GM21447 (cell line): Measurements from ENCODE around the gene ZBTB44.
A peak's percentile ranks its signal among the peaks of the same experiment; 100 is the strongest.
"Not testable (repeated sequence)": the region's sequence is repeated elsewhere in the genome, so short reads cannot be mapped to it uniquely, and the experiment has no call there.

Source experiments
- ATAC-seq: cut with Tn5 transposase; IDR thresholded peaks from one replicate; pipeline ENCODE4 v1.9.1; 2021; ENCODE audit not compliant: unreplicated experiment

Gene ZBTB44

DNA sequence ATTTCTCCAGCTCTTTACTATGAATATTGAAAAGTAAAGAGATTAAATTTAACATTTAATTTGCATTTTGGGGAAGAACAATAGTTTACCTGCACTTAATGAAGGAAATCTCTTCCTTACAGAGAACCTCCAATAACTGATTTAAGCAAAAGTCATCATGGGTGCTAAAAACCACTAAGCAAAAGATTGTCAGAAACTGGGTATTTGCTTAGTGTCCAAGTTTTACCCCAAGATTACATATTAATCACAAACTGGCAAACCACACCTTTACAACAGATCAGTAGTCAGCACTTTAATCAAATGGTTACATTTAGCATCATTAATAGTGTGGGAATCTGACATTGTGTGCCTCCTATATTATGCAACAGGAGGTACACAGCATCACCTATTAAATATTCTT is 2.7 kb downstream of the ZBTB44 start:
- ATAC-seq = no peak

DNA sequence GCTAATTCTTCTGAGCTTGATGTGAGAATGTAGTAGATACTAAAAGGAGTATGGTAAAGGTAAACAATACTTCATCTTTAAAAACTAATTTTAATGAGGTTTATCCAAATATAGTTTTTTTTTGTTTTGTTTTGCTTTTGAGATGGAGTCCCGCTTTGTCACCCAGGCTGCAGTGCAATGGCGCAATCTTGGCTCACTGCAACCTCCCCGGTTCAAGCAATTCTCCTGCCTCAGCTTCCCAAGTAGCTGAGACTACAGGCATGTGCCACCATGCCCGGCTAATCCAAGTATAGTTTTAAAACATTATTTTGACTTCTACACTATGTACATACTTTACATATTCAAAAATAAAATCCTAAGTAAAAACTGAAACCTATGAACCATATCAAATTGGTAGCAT is 4.1 kb downstream of the ZBTB44 start:
- ATAC-seq = no peak

DNA sequence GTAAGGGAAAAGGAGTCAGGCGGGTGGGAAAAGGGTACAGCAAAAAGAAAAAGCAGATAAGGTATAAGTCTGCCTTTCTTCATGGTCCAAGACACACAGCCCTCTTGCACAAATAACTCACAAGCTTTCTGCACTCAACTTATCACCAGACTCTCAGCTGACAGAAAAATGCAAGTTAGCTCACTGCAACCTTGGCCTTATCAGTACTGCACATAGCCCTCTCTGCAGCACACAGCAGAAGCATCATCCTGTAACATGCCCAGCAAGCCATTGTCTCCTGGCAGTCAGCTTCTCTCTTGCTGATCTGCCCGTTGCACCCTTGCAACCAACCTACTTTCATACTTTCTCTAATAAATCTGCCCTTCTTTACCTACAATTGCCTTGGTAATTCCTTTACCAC is 5.8 kb downstream of the ZBTB44 start:
- no peak for ATAC-seq

DNA sequence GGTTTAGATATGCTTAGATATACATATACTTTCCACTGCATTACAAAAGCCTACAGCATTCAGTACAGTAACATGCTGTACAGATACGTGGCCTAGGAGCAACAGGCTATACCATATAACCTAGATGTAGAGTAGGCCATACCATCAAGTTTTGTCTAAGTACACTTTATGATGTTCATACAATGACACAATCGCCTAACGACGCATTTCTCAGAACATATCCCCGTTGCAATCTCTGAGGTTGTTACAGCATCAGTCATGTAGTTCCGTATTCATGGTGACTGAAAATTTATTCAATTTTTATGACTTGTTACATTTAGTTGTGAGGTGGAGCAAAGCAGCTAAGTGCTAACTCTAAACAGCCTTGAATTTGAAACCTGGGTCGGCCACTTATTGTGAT is 6.7 kb downstream of the ZBTB44 start:
- no peak for ATAC-seq

DNA sequence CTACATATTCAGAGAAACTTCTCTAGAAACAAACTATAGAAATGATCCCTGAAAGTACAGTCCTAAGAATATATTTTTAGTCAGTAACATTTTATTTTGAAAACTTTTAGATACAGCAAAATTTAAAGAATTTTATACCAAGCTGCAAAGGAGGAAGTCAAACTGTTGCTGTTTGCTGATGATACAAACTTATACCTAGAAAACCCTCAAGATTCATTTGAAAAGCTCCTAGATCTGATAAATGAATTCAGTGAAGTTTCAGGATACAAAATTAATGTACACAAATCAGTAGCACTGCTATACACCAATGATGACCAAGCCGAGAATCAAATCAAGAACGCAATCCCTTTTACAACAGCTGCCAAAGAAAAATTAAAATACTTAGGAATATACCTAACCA is 10.1 kb downstream of the ZBTB44 start:
- no peak for ATAC-seq

DNA sequence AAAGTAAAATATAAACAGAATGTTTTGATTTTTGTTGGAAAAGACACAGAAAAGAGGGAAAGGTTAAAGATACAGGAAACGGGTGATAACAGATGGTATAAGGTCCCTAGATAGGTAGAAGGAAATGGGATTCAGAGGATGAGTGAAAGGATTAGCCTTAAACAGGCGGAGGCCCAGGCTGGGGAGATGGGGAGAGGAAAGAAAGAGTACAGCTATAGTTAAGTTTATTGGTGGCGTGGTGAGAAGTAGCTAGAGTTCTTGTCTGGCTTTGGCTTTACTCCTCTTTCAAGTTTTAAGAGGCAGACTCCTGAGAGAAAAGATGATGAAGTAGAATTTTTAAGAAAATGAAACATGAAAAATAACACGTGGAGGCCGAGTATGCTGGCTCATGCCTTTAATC is 13.7 kb downstream of the ZBTB44 start:
- no peak for ATAC-seq

DNA sequence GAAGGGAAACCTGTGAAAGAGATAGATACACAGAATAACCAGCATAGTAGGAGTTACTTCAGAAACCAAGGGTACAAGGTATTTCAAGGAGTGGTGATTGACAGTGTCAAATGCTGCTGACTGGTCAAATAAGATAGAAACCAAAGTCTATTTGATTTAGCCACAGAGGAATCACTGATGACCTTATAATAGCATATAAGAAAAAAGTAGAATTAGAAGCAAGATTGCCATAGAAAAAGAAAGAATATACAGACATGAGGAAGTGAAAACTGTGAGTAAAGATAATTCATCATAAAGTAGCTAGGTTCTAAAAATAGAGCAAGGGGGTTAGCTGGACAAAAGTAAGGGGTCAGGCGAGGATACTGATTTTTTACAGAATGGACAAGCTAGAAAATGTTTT is 14.2 kb downstream of the ZBTB44 start:
- ATAC-seq = no peak

DNA sequence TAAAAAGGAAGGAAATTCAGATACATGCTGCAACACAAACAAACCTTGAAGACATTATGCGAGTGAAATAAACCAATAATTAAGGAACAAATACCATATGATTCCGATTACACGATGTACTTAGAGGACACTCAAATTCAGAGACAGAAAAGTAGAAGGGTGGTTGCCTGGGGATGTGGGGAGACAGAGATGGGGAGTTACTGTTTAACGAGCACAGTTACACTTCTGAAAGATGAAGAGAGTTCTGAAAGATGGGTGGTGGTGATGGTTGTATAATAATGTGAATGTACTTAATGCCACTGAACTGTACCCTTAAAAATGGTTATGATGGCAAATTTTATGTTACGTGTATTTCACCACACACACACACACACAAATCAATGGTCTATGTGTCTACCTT is 14.7 kb downstream of the ZBTB44 start:
- no peak for ATAC-seq

DNA sequence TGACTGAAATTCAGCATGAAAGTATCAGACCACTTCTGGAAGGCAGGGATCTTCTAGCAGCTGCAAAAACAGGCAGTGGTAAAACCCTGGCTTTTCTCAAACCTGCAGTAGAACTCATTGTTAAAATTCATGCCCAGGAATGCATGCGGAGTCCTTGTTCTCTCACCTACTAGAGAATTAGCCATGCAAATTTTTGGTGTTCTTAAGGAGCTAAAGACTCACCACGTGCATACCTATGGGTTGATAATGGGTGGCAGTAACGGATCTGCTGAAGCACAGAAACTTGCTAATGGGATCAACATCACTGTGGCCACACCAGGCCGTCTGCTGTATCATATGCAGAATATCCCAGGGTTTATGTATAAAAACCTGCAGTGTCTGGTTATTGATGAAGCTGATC is 19.1 kb downstream of the ZBTB44 start:
- ATAC-seq = no peak

DNA sequence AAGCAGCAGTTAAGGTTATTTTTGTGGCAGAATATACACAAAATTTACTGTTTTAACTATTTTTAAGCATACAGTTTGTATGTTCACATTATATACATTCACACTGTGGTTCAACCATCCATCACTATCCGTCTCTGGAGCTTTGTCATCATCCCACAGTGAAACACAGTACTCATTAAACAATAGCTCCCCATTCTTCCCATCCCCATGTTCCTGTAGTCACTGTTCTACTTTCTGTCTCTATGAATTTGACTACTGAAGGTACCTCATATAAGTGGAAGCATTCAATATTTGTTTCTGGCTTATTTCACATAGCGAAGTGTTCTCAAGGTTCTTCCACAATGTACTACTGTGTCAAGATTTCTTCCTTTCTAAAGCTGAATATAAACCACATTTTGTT is 32.6 kb downstream of the ZBTB44 start:
- ATAC-seq = no peak

DNA sequence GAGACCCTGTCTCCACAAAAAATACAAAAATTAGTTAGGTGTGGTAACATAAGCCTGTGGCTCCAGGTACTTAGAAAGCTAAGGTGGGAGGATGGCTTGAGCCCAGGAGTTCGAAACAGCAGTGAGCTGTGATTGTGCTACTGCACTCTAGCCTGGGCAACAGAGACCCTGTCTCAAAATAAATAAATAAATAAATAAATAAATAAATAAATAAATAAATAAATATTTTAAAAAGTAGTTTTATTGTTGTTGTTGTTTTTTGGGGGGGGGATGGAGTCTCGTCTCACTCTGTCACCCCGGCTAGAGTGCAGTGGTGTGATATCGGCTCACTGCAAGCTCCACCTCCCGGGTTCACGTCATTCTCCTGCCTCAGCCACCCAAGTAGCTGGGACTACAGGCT is 33.4 kb downstream of the ZBTB44 start:
- not testable (repeated sequence) for ATAC-seq

DNA sequence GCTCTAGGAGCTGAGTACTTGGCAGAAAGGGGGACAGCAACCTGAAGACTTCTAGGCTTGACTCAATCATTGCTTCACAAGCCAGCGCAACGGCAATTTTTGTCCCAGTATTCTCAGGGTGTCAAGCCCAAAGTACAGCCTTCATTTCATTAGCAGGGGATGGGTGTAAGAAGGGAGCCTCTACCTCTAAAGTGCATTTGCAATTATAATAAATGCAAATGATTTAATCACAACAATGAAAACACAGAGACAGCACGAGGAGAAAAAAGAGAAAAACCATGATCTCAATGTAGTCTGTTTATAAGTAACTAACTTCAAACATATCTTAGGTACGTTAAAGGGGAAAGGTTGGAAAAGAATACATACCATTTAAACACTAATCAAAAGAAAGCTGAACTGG is 34.7 kb downstream of the ZBTB44 start:
- no peak for ATAC-seq

DNA sequence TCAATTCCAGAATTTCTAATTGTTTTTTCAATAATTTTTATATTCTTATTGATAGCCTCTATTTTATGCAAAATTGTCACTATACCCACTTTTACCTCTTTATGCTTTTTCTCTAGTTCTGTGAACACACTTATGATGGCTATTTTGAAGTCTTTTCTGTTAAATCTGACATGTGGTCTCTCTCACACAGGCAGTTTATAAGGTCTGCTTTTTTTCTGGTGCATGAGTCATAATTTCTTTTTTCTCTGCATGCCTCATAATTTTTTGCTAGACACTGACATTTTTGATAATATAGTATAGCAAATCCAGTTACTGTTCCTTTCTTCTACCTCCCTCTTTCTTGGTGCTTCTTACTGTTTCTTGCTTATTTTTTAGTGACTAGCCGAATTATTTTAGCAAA is 36.0 kb downstream of the ZBTB44 start:
- no peak for ATAC-seq

DNA sequence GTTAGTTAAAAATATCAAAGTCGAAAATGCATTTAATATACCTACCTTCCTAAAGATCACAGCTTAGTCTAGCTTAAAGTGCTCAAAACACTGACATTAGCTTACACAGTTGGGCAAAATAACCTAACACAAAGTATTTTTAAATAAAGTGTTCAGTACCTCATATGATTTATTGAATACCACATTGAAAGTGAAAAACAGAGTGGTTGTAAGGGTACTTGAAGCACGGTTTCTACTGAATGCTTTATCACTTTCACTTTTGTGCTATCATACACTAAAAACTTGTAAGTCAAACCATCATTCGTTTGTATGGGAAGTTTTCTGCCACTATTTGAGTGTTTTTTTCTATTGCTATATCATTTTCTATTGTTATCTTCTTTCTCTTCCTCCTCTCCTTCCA is 36.6 kb downstream of the ZBTB44 start:
- no peak for ATAC-seq

DNA sequence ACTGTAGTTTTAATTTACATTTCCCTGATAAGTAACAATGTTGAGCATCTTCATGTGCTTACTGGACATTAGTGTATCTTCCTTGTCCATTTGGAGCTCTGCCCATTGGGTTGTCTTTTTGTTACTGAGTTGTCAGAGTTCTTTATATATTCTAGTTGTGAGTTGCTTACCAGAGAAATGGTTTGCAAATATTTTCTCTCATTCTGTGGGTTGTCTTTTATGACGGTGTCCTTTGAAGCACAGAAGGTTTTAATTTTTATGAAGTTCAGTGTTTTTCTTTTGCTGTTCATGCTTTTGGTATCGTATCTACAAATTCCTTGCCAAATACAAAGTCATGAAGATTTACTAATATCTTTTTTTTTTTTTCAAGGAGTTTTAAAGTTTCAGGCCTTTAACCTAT is 42.4 kb downstream of the ZBTB44 start:
- no peak for ATAC-seq

DNA sequence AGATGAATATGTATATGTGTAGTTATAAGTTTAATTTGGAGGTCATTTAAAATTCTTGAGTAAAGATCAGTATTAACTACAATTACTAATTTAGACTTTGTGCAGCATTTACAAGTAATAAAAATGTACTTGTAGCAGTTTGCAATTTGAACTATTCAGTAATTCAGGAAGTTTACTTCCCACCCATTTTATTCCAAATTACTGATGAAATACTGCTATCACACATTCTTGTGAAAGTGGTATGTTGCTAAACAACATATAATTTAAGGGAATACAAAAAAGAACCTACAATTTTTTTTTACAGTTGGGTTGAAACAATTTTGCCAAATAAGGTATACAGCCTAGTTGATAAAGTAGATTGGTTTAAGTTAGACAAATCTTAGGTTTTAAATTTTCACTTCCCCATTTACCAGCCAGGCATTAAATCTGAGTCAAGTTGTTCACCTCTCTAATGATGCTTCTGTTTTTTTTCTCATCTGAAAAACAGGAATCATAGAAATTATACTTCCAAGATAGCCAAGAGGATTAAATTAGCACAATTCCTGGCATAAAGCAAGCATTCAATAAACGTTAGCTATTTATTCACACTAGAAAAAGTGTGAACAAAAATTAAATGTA is 45.3 kb downstream of the ZBTB44 start:
- peak; percentile 91 for ATAC-seq

DNA sequence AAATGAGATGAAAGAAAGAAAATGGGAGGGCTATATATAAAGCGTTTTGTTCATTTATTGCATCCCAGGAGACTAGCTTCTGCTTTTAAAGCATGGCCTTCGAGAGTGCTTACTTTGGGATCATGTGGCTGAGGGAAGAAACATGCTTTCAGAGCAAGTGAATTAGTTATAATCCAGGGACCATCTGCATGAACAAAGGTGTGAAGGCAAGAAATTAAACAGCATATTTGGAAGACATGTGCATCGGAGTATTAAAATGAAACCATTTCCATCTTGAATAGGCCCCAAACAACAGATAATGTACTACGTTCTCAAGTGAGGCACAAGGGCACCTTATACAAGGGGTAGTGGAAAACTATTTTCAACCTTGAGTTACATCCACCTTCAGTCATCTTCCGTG is 51.4 kb downstream of the ZBTB44 start:
- no peak for ATAC-seq

DNA sequence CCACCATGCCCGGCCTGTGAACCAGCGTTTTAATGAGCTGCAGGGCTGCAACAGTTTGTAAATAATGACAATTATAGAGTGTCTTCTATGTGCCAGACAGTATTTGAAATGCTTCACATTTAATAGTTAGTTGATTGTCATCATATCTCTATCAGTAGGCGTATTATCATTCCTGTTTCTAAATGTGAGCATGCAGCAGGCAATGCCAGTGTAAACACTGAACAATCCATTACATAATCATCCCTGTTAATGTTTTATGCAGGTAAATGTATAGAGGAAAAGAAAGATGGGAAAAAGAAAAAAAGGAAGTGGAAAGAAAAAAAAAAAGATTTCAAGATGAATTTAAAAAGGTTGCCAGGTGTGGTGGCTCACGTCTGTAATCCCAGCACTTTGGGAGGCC is 52.3 kb downstream of the ZBTB44 start:
- no peak for ATAC-seq

DNA sequence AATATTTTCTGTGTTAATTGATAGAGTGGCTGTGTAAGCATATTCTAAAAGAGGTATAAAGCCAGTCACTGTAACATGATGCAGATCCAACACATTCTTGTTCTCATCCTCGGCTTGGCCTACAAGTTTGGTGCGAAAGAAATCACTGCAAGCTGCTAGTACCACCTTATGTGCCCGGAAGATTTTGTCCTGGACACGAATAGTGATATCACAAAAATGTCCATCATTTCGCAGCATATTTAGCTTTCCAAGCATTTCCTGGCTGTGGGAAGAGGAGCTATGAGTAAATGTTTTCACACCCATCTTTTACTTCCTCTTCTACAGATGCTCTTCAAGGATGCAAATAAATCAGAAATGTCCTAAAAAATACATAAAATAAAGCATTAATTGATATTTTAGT is 53.1 kb downstream of the ZBTB44 start:
- no peak for ATAC-seq

DNA sequence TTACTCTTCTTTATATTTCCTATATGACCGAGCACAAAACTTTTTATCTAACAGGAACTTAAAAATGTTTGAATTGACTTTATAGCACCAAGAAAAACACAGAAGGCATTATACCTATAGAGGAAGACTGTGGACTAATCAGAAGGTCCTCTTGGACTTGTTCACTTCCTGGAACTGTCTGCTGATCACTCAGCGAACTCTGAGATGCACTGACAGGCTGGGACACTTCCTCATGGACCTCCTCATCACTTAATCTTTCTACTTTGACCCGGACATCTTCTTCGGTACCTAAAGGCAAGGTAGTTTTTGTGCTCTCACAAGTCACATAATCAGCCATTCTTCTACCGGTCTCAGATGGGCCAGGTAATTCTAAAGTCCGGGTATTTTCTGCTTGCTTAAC is 54.0 kb downstream of the ZBTB44 start:
- no peak for ATAC-seq

DNA sequence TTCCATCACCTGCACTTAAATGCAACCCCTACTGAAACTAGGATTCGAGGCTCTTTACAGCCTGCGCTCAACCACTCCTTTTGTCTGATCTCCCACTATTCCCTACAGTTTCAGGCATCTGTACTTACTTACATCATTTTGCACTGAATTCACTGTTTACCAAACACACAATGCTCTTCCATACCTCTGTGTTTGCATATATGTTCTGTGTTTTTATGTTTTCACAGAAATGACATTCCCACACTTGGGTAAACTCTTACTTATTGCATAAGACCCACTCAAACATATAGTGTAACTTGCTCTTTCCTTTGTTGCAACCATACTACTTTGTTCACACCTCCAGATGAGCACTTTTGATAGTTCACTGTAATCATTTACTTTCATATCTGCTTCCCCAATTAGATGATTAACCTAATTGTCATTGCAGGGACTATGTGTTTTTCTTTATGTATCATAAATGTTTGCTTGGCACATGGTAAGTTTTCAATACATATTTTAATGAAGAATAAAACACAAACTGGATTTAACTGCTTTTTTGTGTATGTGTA is 54.6 kb downstream of the ZBTB44 start:
- ATAC-seq = no peak

DNA sequence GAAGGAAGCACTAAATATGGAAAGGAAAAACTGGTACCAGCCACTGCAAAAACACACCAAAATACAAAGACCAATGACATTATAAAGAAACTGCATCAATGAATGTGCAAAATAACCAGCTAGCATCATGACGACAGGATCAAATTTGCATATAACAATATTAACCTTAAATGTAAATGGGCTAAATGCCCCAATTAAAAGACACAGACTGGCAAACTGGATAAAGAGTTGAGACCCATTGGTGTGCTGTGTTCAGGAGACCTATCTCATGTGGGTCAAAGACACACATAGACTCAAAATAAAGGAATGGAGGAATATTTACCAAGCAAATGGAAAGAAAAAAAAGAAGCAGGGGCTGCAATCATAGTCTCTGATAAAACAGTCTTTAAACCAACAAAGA is 63.0 kb downstream of the ZBTB44 start:
- not testable (repeated sequence) for ATAC-seq

DNA sequence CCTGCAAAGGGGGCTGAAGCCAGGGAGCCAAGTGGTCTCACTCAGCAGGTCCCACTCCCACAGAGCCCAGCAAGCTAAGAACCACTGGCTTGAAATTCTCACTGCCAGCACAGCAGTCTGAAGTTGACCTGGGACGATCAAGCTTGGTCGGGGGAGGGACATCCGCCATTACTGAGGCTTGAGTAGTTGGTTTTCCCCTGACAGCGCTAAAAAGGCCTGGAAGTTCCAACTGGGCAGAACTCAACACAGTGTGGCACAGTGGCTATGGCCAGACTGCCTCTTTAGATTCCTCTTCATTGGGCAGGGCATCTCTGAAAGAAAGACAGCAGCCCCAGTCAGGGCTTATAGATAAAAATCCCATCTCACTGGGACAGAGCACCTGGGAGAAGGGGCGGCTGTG is 64.8 kb downstream of the ZBTB44 start:
- ATAC-seq = not testable (repeated sequence)
